SU-DHL-6 (cell line): ENCODE measurements around the gene MFAP3L.

Experiments
- H2AFZ ChIP-seq: fragments of 200-600 bp; sonication (generic); 2 replicates; pipeline ENCODE4 v1.6.1; 2014; ENCODE audit warnings: low read depth, mild to moderate bottlenecking, moderate library complexity, mixed read lengths, antibody characterized with exemption, low read length; ENCODE audit not compliant: severe bottlenecking
- H3F3A ChIP-seq: fragments of 200-600 bp; shearing (Covaris generic); 2 replicates; pipeline ENCODE4 v1.6.0; 2016; ENCODE audit warnings: antibody characterized with exemption, mild to moderate bottlenecking; ENCODE audit not compliant: insufficient read depth
- H3K27ac ChIP-seq: fragments of 200-600 bp; sonication (generic); 2 replicates; pipeline ENCODE4 v1.5.1; 2016; ENCODE audit warnings: low read depth, mild to moderate bottlenecking, low read length, moderate library complexity, mixed read lengths
- H3K27me3 ChIP-seq: fragments of 200-600 bp; sonication (generic), shearing (Covaris generic); 2 replicates; pipeline ENCODE4 v1.6.0; 2014; ENCODE audit warnings: mild to moderate bottlenecking, low read length
- H3K36me3 ChIP-seq: fragments of 200-600 bp; sonication (generic); 2 replicates; pipeline ENCODE4 v1.6.1; 2014; ENCODE audit warnings: mild to moderate bottlenecking, low read length, mixed read lengths
- H3K4me2 ChIP-seq: fragments of 300-600, 200-600 bp; shearing (Covaris generic), sonication (generic); 2 replicates; pipeline ENCODE4 v1.6.0; 2014; ENCODE audit warnings: low read length, low read depth, mild to moderate bottlenecking; ENCODE audit not compliant: poor library complexity, severe bottlenecking
- H3K4me3 ChIP-seq: fragments of 200-600 bp; sonication (generic); 2 replicates; pipeline ENCODE4 v1.5.1; 2014; ENCODE audit warnings: antibody characterized with exemption, low read length, mild to moderate bottlenecking, mixed read lengths; ENCODE audit not compliant: insufficient read depth, poor library complexity, severe bottlenecking
- H3K79me2 ChIP-seq: fragments of 200-600 bp; sonication (generic); 2 replicates; pipeline ENCODE4 v1.6.1; 2014; ENCODE audit warnings: mild to moderate bottlenecking, low read length, moderate library complexity; ENCODE audit not compliant: insufficient read depth
- H3K9ac ChIP-seq: fragments of 200-600 bp; sonication (generic); 2 replicates; pipeline ENCODE4 v1.7.0; 2014; ENCODE audit warnings: mild to moderate bottlenecking, low read length
- H3K9me2 ChIP-seq: fragments of 200-600 bp; sonication (generic); replicated peaks from 2 replicates; pipeline ENCODE4 v1.6.1; 2014; ENCODE audit warnings: low read length; ENCODE audit not compliant: insufficient read depth
- H3K9me3 ChIP-seq: fragments of 200-600 bp; sonication (generic); 2 replicates; pipeline ENCODE4 v1.6.1; 2014; ENCODE audit warnings: low read length, mixed read lengths; ENCODE audit not compliant: insufficient read depth
- H4K20me1 ChIP-seq: fragments of 200-600 bp; sonication (generic); 2 replicates; pipeline ENCODE4 v1.6.1; 2014; ENCODE audit warnings: low read depth, mild to moderate bottlenecking, antibody characterized with exemption, low read length, moderate library complexity, mixed read lengths
- EZH2phosphoT487 ChIP-seq: fragments of 200-600 bp; sonication (generic), shearing (Covaris generic); conservative IDR thresholded peaks from 2 replicates; pipeline ENCODE4 v1.6.1; 2018; ENCODE audit warnings: mild to moderate bottlenecking, antibody characterized with exemption, low read length, moderate library complexity, mixed read lengths
- TF ChIP-seq, protein P1 (sequence below): fragments of 200-600 bp; sonication (generic); IDR thresholded peaks from one replicate; pipeline ENCODE4 v1.5.1; 2017; ENCODE audit warnings: antibody characterized with exemption, mild to moderate bottlenecking, low read length, moderate library complexity; ENCODE audit not compliant: insufficient read depth, poor library complexity, severe bottlenecking

The MFAP3L gene

DNA sequence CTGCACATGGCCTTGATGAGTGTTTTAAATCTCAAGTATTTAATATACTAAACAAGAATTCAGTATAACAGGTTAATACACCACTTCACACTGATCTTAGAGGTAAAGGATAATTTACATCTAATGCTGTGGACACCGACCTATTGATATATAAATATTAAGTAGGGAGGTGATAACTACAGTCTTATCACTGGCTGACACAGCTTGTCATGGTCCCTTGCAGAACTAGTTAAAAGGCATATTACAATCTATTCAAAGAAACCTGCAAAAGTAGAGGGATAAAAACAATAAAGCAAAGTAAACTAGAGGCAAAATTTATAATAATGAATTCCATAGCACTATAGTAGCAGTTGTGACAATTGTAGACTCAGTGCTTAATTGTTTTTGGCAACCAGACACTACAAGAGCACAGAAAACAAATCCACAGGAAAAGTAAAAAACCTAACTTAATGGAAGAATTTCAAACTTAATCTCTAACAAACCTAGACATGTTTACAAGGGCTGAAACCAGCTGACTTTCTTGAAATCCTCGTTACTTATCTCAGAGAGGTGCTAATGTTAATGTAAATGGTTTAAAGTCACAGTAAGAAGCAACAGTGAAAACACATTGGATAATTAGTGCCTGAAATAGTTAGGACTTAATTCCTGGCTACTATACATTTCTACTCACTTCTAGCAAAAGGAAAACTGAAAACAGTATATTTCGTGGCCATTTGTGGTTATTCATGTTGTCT, 25.0 kb downstream of the MFAP3L start:
- Histone ChIP-seq H3K4me2 (no peak overlapping the region), H3K27ac (no peak overlapping the region), H3K4me3 (no peak overlapping the region), H3K36me3 (no peaks in the 10 kb centered on the region), H3K79me2 (no peaks in the 10 kb centered on the region), H3K9me2 (no peaks in the 10 kb centered on the region), H3F3A (no peaks in the 10 kb centered on the region), H4K20me1 (no peaks in the 10 kb centered on the region), H3K9ac (no peak overlapping the region), H3K9me3 (no peaks in the 10 kb centered on the region), H3K27me3 (no peaks in the 10 kb centered on the region), H2AFZ (no peak overlapping the region)
- no peak for TF ChIP-seq EZH2phosphoT487
- TF ChIP-seq, protein P1, sequence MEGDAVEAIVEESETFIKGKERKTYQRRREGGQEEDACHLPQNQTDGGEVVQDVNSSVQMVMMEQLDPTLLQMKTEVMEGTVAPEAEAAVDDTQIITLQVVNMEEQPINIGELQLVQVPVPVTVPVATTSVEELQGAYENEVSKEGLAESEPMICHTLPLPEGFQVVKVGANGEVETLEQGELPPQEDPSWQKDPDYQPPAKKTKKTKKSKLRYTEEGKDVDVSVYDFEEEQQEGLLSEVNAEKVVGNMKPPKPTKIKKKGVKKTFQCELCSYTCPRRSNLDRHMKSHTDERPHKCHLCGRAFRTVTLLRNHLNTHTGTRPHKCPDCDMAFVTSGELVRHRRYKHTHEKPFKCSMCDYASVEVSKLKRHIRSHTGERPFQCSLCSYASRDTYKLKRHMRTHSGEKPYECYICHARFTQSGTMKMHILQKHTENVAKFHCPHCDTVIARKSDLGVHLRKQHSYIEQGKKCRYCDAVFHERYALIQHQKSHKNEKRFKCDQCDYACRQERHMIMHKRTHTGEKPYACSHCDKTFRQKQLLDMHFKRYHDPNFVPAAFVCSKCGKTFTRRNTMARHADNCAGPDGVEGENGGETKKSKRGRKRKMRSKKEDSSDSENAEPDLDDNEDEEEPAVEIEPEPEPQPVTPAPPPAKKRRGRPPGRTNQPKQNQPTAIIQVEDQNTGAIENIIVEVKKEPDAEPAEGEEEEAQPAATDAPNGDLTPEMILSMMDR: no peak

DNA sequence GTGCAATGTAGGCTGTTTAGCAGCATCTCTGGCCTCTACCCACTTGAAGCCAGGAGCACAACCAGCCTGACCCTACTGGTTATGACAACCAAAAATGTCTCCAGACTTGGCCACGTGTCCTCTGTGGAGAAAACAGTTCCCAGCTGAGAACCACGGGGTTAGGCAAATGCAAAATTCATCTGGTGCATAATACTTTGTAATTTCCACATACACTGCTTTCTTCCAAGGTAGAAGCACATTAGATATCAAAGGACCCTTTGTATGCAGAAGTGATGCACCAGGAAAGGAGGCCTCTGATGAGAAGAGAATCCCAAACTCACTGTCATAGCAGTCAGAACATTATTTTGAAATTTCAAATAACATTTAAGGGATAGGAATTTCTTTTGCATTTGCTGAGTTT, 26.3 kb downstream of the MFAP3L start:
- Histone ChIP-seq H3K4me3 (no peak overlapping the region), H3K4me2 (no peak overlapping the region), H3K9me2 (no peaks in the 10 kb centered on the region), H3K9ac (no peak overlapping the region), H3F3A (no peaks in the 10 kb centered on the region), H2AFZ (no peak overlapping the region), H3K27me3 (no peaks in the 10 kb centered on the region), H4K20me1 (no peaks in the 10 kb centered on the region), H3K79me2 (no peaks in the 10 kb centered on the region), H3K36me3 (no peaks in the 10 kb centered on the region), H3K27ac (no peak overlapping the region), H3K9me3 (no peaks in the 10 kb centered on the region)
- no peak for TF ChIP-seq EZH2phosphoT487
- TF ChIP-seq, protein P1: no peak

DNA sequence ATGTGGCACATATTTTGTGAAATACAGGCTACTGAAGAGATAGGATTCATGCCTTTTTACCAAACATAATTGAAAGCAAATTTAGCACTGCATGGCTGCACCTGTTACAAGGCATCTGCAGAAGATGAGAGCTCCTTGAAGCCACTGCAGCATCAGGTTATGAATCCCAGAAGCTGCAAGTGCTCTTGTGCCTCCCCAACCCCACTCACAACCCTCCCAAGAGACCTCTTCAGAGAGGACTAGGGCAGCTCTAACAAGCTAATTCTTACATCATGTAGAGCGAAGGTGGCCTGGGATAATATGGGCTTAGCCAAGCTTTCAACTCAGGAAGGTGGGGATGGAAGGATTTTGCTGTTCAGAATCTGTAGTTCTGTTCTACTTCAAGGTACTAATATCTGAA, 27.2 kb downstream of the MFAP3L start:
- H3F3A ChIP-seq: no peaks in the 10 kb centered on the region
- no peaks in the 10 kb centered on the region for H3K9me3 ChIP-seq
- no peak overlapping the region for H2AFZ ChIP-seq
- no peak for TF ChIP-seq EZH2phosphoT487
- TF ChIP-seq, protein P1: no peak
- no peak overlapping the region for H3K9ac ChIP-seq
- no peak overlapping the region for H3K4me2 ChIP-seq
- no peaks in the 10 kb centered on the region for H3K27me3 ChIP-seq
- H4K20me1 ChIP-seq: no peaks in the 10 kb centered on the region
- no peaks in the 10 kb centered on the region for H3K9me2 ChIP-seq
- no peak overlapping the region for H3K27ac ChIP-seq
- no peaks in the 10 kb centered on the region for H3K79me2 ChIP-seq
- no peak overlapping the region for H3K4me3 ChIP-seq
- H3K36me3 ChIP-seq: no peaks in the 10 kb centered on the region
